HEK293 (cell line): ENCODE measurements around the gene ENDOU.
A peak's percentile ranks its signal among the peaks of the same experiment; 100 is the strongest.

Experiments used
- CTCF ChIA-PET: fragments of 350-600 bp; formaldehyde crosslinking; extraction: SDS; loops from one replicate; lab custom pipeline; 2021; ENCODE audit warnings: antibody characterized with exemption; lab: Yijun Ruan, JAX
- POLR2A ChIA-PET: fragments of 300-600 bp; formaldehyde crosslinking; extraction: SDS; loops from one replicate; lab custom pipeline; 2020; ENCODE audit warnings: antibody characterized with exemption, inconsistent platforms; lab: Yijun Ruan, JAX
- H3K27ac ChIP-seq: fragments of 200-500 bp; sonication (Bioruptor generic); 2 replicates; pipeline ENCODE4 v1.5.1; 2014; ENCODE audit warnings: low read depth, low read length, control low read depth, inconsistent platforms; ENCODE audit errors: extremely low read depth
- H3K36me3 ChIP-seq, 2 experiments: fragments of 200-500 bp in 1 of 2; sonication (Bioruptor generic) in 1 of 2; 1 replicate in 1 of 2; 2 replicates in 1 of 2; pipeline ENCODE4 v1.5.1; 2014 to 2017; ENCODE audit warnings: inconsistent platforms in 2 of 2, low read length in 2 of 2; ENCODE audit not compliant: control insufficient read depth in 2 of 2, insufficient read depth in 1 of 2
- H3K4me1 ChIP-seq: fragments of 200-500 bp; sonication (Bioruptor generic); 2 replicates; pipeline ENCODE4 v1.5.1; 2014; ENCODE audit warnings: mild to moderate bottlenecking, low read length, inconsistent platforms; ENCODE audit not compliant: control insufficient read depth, insufficient read depth
- H3K4me3 ChIP-seq: 2 replicates; pipeline ENCODE4 v1.5.1; 2011; ENCODE audit warnings: low read depth, mild to moderate bottlenecking, control low read depth, low read length, moderate library complexity
- H3K9me3 ChIP-seq: fragments of 200-500 bp; sonication (Bioruptor generic); 2 replicates; pipeline ENCODE4 v1.5.1; 2014; ENCODE audit warnings: low read depth, low read length, inconsistent platforms; ENCODE audit not compliant: control insufficient read depth, insufficient read depth
- BCL11A ChIP-seq: fragments of 450-650 bp; formaldehyde crosslinking; IDR thresholded peaks from 2 replicates; pipeline ENCODE4 v1.5.1; 2016; ENCODE audit warnings: low read depth, missing biosample characterization, missing genetic modification characterization
- BCL11B ChIP-seq: fragments of 450-650 bp; formaldehyde crosslinking; IDR thresholded peaks from 2 replicates; pipeline ENCODE4 v1.5.1; 2016; ENCODE audit warnings: low read depth, missing biosample characterization, missing genetic modification characterization
- GLIS2 ChIP-seq: fragments of 450-650 bp; formaldehyde crosslinking; IDR thresholded peaks from 2 replicates; pipeline ENCODE4 v1.5.1; 2016; ENCODE audit warnings: missing biosample characterization, missing genetic modification characterization
- INSM2 ChIP-seq: fragments of 450-650 bp; formaldehyde crosslinking; IDR thresholded peaks from 2 replicates; pipeline ENCODE4 v1.5.1; 2016; ENCODE audit warnings: missing biosample characterization, missing genetic modification characterization
- KLF7 ChIP-seq: fragments of 450-650 bp; formaldehyde crosslinking; IDR thresholded peaks from 2 replicates; pipeline ENCODE4 v1.5.1; 2016; ENCODE audit warnings: missing biosample characterization, missing genetic modification characterization, borderline replicate concordance
- OVOL3 ChIP-seq: fragments of 450-650 bp; formaldehyde crosslinking; IDR thresholded peaks from 2 replicates; pipeline ENCODE4 v1.5.1; 2016; ENCODE audit warnings: missing biosample characterization, missing genetic modification characterization
- PATZ1 ChIP-seq: fragments of 450-650 bp; formaldehyde crosslinking; IDR thresholded peaks from 2 replicates; pipeline ENCODE4 v1.5.1; 2016; ENCODE audit warnings: missing biosample characterization, missing genetic modification characterization
- SCRT2 ChIP-seq: fragments of 450-650 bp; formaldehyde crosslinking; IDR thresholded peaks from 2 replicates; pipeline ENCODE4 v1.5.1; 2016; ENCODE audit warnings: missing biosample characterization, missing genetic modification characterization
- YY1 ChIP-seq: fragments of 450-650 bp; formaldehyde crosslinking; IDR thresholded peaks from 2 replicates; pipeline ENCODE4 v1.5.1; 2018; ENCODE audit warnings: missing biosample characterization, missing genetic modification characterization
- ZBTB1 ChIP-seq: fragments of 450-650 bp; formaldehyde crosslinking; IDR thresholded peaks from 2 replicates; pipeline ENCODE4 v1.5.1; 2016; ENCODE audit warnings: missing biosample characterization, missing genetic modification characterization
- ZBTB20 ChIP-seq: fragments of 450-650 bp; formaldehyde crosslinking; IDR thresholded peaks from 2 replicates; pipeline ENCODE4 v1.5.1; 2016; ENCODE audit warnings: missing biosample characterization, missing genetic modification characterization
- ZBTB6 ChIP-seq: fragments of 450-650 bp; formaldehyde crosslinking; IDR thresholded peaks from 2 replicates; pipeline ENCODE4 v1.5.1; 2017; ENCODE audit warnings: missing biosample characterization, missing genetic modification characterization
- ZBTB8A ChIP-seq: fragments of 450-650 bp; formaldehyde crosslinking; IDR thresholded peaks from 2 replicates; pipeline ENCODE4 v1.5.1; 2016; ENCODE audit warnings: missing biosample characterization, missing genetic modification characterization
- ZFP41 ChIP-seq: fragments of 450-650 bp; formaldehyde crosslinking; IDR thresholded peaks from 2 replicates; pipeline ENCODE4 v1.5.1; 2016; ENCODE audit warnings: missing biosample characterization, missing genetic modification characterization, borderline replicate concordance
- ZNF175 ChIP-seq: fragments of 450-650 bp; formaldehyde crosslinking; IDR thresholded peaks from 2 replicates; pipeline ENCODE4 v1.5.1; 2016; ENCODE audit warnings: missing biosample characterization, missing genetic modification characterization
- ZNF202 ChIP-seq: fragments of 450-650 bp; formaldehyde crosslinking; IDR thresholded peaks from 2 replicates; pipeline ENCODE4 v1.5.1; 2016; ENCODE audit warnings: missing biosample characterization, missing genetic modification characterization, borderline replicate concordance
- ZNF341 ChIP-seq: fragments of 450-650 bp; formaldehyde crosslinking; IDR thresholded peaks from 2 replicates; pipeline ENCODE4; 2016; ENCODE audit warnings: low read depth, missing biosample characterization, missing genetic modification characterization
- ZNF350 ChIP-seq: fragments of 450-650 bp; formaldehyde crosslinking; IDR thresholded peaks from 2 replicates; pipeline ENCODE4 v1.5.0; 2017; ENCODE audit warnings: missing biosample characterization, mild to moderate bottlenecking, missing genetic modification characterization
- ZNF394 ChIP-seq: fragments of 450-650 bp; formaldehyde crosslinking; IDR thresholded peaks from 2 replicates; pipeline ENCODE4 v1.5.1; 2016; ENCODE audit warnings: missing biosample characterization, missing genetic modification characterization, mild to moderate bottlenecking, moderate library complexity, borderline replicate concordance
- ZNF544 ChIP-seq: fragments of 450-650 bp; formaldehyde crosslinking; IDR thresholded peaks from 2 replicates; pipeline ENCODE4 v1.5.0; 2017; ENCODE audit warnings: missing biosample characterization, missing genetic modification characterization
- ZNF555 ChIP-seq: fragments of 450-650 bp; formaldehyde crosslinking; conservative IDR thresholded peaks from 2 replicates; pipeline ENCODE4 v1.5.1; 2017; ENCODE audit warnings: missing biosample characterization, mild to moderate bottlenecking, missing genetic modification characterization, inconsistent platforms
- ZNF561 ChIP-seq: fragments of 450-650 bp; IDR thresholded peaks from 2 replicates; pipeline ENCODE4 v1.5.1; 2018; ENCODE audit warnings: missing biosample characterization, missing genetic modification characterization, borderline replicate concordance
- ZNF610 ChIP-seq: fragments of 450-650 bp; formaldehyde crosslinking; IDR thresholded peaks from 2 replicates; pipeline ENCODE4 v1.5.1; 2016; ENCODE audit warnings: missing biosample characterization, missing genetic modification characterization, borderline replicate concordance
- ZNF621 ChIP-seq: fragments of 450-650 bp; formaldehyde crosslinking; IDR thresholded peaks from 2 replicates; pipeline ENCODE4 v1.5.1; 2017; ENCODE audit warnings: missing biosample characterization, missing genetic modification characterization
- ZNF624 ChIP-seq: fragments of 450-650 bp; formaldehyde crosslinking; IDR thresholded peaks from 2 replicates; pipeline ENCODE4 v1.5.1; 2017; ENCODE audit warnings: missing biosample characterization, missing genetic modification characterization
- ZNF692 ChIP-seq: fragments of 450-650 bp; formaldehyde crosslinking; IDR thresholded peaks from 2 replicates; pipeline ENCODE4 v1.5.1; 2016; ENCODE audit warnings: missing biosample characterization, missing genetic modification characterization
- ZNF768 ChIP-seq: fragments of 450-650 bp; formaldehyde crosslinking; IDR thresholded peaks from 2 replicates; pipeline ENCODE4 v1.5.1; 2018; ENCODE audit warnings: missing biosample characterization, mild to moderate bottlenecking, missing genetic modification characterization
- ZNF785 ChIP-seq: fragments of 450-650 bp; formaldehyde crosslinking; IDR thresholded peaks from 2 replicates; pipeline ENCODE4 v1.5.1; 2016; ENCODE audit warnings: missing biosample characterization, missing genetic modification characterization
- ZNF792 ChIP-seq: fragments of 450-650 bp; formaldehyde crosslinking; IDR thresholded peaks from 2 replicates; pipeline ENCODE4 v1.5.1; 2016; ENCODE audit warnings: missing biosample characterization, missing genetic modification characterization
- ZSCAN30 ChIP-seq: fragments of 450-650 bp; IDR thresholded peaks from 2 replicates; pipeline ENCODE4 v1.5.1; 2018; ENCODE audit warnings: missing biosample characterization, mild to moderate bottlenecking, missing genetic modification characterization, moderate library complexity
- TF ChIP-seq, protein P1 (sequence below): fragments of 450-650 bp; formaldehyde crosslinking; IDR thresholded peaks from 2 replicates; pipeline ENCODE4 v1.5.1; 2016; ENCODE audit warnings: missing biosample characterization, missing genetic modification characterization

The ENDOU gene

DNA sequence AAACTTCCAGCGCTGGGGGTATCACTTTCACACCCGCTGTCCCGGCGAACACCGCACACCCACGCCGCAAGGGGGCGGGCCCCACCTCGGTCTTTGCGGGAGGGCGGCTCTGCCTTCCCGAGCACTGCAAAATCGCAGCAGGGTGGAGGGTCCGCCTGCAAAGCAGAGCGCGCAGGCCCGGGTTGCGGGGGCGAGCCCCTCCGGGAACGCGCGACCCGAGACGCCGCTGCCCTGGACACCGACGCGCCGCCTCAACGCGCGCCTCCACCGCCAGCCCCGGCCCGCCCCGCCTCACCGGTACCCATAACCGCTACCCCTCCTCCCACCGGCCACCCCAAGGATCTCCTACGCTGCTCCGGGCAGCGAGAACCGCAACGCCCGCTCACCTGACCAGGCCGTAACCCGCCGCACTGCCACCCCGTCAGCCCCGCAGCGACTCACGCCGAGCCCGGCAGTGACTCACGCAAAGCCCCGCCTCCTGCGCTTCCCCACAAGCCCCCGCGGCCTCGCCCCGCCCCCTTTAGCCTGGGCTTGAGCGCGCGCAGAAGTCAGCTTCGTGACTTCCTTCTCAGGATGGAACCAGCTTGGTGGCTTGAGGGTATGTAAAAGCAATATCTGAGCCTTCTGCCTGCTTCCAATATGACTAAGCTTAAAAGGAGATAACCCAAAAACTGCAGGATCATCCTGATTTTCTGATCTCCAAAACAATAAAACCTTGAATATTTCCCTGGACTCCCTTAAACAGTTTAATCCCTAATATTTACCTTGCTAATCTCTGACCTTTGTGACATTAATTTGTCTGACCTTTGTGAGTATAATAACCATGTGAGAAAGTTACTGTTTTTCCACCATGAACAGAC lies 19.5 kb downstream of the ENDOU start, which contains the start of gene RPAP3:
TSS of gene RPAP3 (minus strand) at position 465 of the 860 bp plus-strand sequence. CDS start 3,190 bp downstream, outside the sequence.
- CTCF ChIA-PET, result interaction anchor here (0.6 to 2.6 kb wide), 12 partner anchors 9 to 1127 kb away, joined by 3 to 32 read pairs (median 5); no protein-coding TSS in a partner anchor
- Histone ChIP-seq H3K36me3 (peaks cover 8 to 10% of the 10 kb centered on the region in 2 experiments), H3K9me3 (no peaks in the 10 kb centered on the region), H3K4me1 (no peaks in the 10 kb centered on the region), H3K27ac (peak within 1 kb of the TSS; percentile 44; the same call in 1 of the 2 replicates), H3K4me3 (peak within 1 kb of the TSS; percentile 97)
- POLR2A ChIA-PET, result interaction anchor here (0.6 to 1.5 kb wide), 14 partner anchors 12 to 1251 kb away, joined by 3 to 7 read pairs (median 4); partner anchors contain the start of genes ARF3 and SLC48A1
- peak; percentile 79 for TF ChIP-seq PATZ1
- peak; percentile 94 for TF ChIP-seq ZBTB20 (tag by site-specific recombination)
- TF ChIP-seq ZNF350, result no peak
- TF ChIP-seq ZNF175 (tag by site-specific recombination), result no peak
- peak; percentile 81 for TF ChIP-seq ZBTB8A (tag by site-specific recombination)
- 0 out of 2 replicates have a peak, but pooled peaks have one; percentile 16 for TF ChIP-seq ZBTB6 (tag by site-specific recombination)
- 0 out of 2 replicates have a peak, but pooled peaks have one; percentile 9 for TF ChIP-seq ZNF610 (tag by site-specific recombination)
- peak; percentile 36; the same call in 1 of the 2 replicates for TF ChIP-seq ZNF394 (tag by site-specific recombination)
- TF ChIP-seq ZNF621 (tag by site-specific recombination), result no peak
- TF ChIP-seq ZNF555 (tag by site-specific recombination), result no peak
- TF ChIP-seq BCL11B (tag by site-specific recombination), result 0 out of 2 replicates have a peak, but pooled peaks have one; percentile 22
- peak; percentile 91 for TF ChIP-seq ZNF785 (tag by site-specific recombination)
- TF ChIP-seq ZNF768 (tag by site-specific recombination), result no peak
- no peak for TF ChIP-seq OVOL3 (tag by site-specific recombination)
- TF ChIP-seq ZNF341 (tag by site-specific recombination), result peak; percentile 88
- no peak for TF ChIP-seq KLF7
- no peak for TF ChIP-seq ZNF202 (tag by site-specific recombination)
- TF ChIP-seq GLIS2 (tag by site-specific recombination), result peak; percentile 96
- TF ChIP-seq ZNF561 (tag by site-specific recombination), result peak; percentile 76
- peak; percentile 89 for TF ChIP-seq ZNF692 (tag by site-specific recombination)
- TF ChIP-seq ZBTB1 (tag by site-specific recombination), result peak; percentile 95
- peak; percentile 80 for TF ChIP-seq SCRT2 (tag by site-specific recombination)
- TF ChIP-seq ZNF792 (tag by site-specific recombination), result no peak
- no peak for TF ChIP-seq YY1 (tag by site-specific recombination)
- no peak for TF ChIP-seq ZNF544 (tag by site-specific recombination)
- no peak for TF ChIP-seq BCL11A
- TF ChIP-seq, protein P1, sequence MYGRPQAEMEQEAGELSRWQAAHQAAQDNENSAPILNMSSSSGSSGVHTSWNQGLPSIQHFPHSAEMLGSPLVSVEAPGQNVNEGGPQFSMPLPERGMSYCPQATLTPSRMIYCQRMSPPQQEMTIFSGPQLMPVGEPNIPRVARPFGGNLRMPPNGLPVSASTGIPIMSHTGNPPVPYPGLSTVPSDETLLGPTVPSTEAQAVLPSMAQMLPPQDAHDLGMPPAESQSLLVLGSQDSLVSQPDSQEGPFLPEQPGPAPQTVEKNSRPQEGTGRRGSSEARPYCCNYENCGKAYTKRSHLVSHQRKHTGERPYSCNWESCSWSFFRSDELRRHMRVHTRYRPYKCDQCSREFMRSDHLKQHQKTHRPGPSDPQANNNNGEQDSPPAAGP (tag by site-specific recombination), result peak; percentile 84
- TF ChIP-seq INSM2, result peak; percentile 29; the same call in 1 of the 2 replicates
- TF ChIP-seq ZNF624 (tag by site-specific recombination), result no peak
- TF ChIP-seq ZSCAN30, result peak; percentile 74
- TF ChIP-seq ZFP41 (tag by site-specific recombination), result no peak
